ENCODE results near the gene TRPM1. TPM values are rescaled to one million over a fixed set of nuclear protein-coding genes. Genes with fewer than 3 reads are reported as not detected.

The TRPM1 gene
- total RNA-seq, 2 experiments from 2014 or later = not detected

GRCh38 chr15:31111091-31111647, 9.6 kb upstream of the TRPM1 start:
- CTCF ChIA-PET (ENCODE audit: unreplicated experiment) = no interaction called here

GRCh38 chr15:31108836-31109235, 7.3 kb upstream of the TRPM1 start:
- Histone ChIP-seq H3K4me1 (ENCODE audit: insufficient read depth, low read length, poor library complexity, severe bottlenecking) (no peaks in the 10 kb centered on the region), H3K79me2 (ENCODE audit: insufficient read depth, low read depth, low read length) (no peaks in the 10 kb centered on the region), H3K36me3 (ENCODE audit: insufficient read depth, low read length) (no peaks in the 10 kb centered on the region), H3K27ac (ENCODE audit: low read depth, low read length, poor library complexity, severe bottlenecking) (no peak overlapping the region), H3K4me2 (ENCODE audit: low read length) (no peak overlapping the region), H4K20me1 (ENCODE audit: insufficient read depth, low read length) (no peaks in the 10 kb centered on the region), H2AFZ (ENCODE audit: low read length) (no peak overlapping the region), H3K4me3 (ENCODE audit: low read depth, low read length, poor library complexity, severe bottlenecking) (no peak overlapping the region), H3K9me2 (ENCODE audit: insufficient read depth, low read length) (no peaks in the 10 kb centered on the region), H3K9me3 (ENCODE audit: low read length) (no peaks in the 10 kb centered on the region)
- no peak for DNase-seq (ENCODE audit: low spot score)
- TF ChIP-seq CTCF (conservative IDR thresholded peaks at IDR 0.05; ENCODE audit: low read length) (no peak), EZH2phosphoT487 (IDR thresholded peaks at IDR 0.05; ENCODE audit: borderline replicate concordance, low read depth, low read length) (no peak)
- no TSS peak for BruUV-seq (replicated peaks)
- intact Hi-C loops (cut with micrococcal nuclease; ENCODE audit: unreplicated experiment) = no loop called here
- ChIA-PET POLR2A (no interaction called here), CTCF (ENCODE audit: unreplicated experiment) (no interaction called here)

More at GRCh38 chr15:31111091-31111647, 9.6 kb upstream of the TRPM1 start:
- no TSS peak for BruUV-seq (replicated peaks)
- TF ChIP-seq CTCF (conservative IDR thresholded peaks at IDR 0.05; ENCODE audit: low read length) = no peak
- TF ChIP-seq EZH2phosphoT487 (IDR thresholded peaks at IDR 0.05; ENCODE audit: borderline replicate concordance, low read depth, low read length) = no peak
- no peak for DNase-seq (ENCODE audit: low spot score)
- no peak overlapping the region for H2AFZ ChIP-seq (ENCODE audit: low read length)
- H3K9me3 ChIP-seq (ENCODE audit: low read length) = no peaks in the 10 kb centered on the region
- no peaks in the 10 kb centered on the region for H3K9me2 ChIP-seq (ENCODE audit: insufficient read depth, low read length)
- H3K36me3 ChIP-seq (ENCODE audit: insufficient read depth, low read length) = no peaks in the 10 kb centered on the region
- H3K79me2 ChIP-seq (ENCODE audit: insufficient read depth, low read depth, low read length) = no peaks in the 10 kb centered on the region
- H3K4me2 ChIP-seq (ENCODE audit: low read length) = no peak overlapping the region
- H3K4me1 ChIP-seq (ENCODE audit: insufficient read depth, low read length, poor library complexity, severe bottlenecking) = no peaks in the 10 kb centered on the region
- no peaks in the 10 kb centered on the region for H4K20me1 ChIP-seq (ENCODE audit: insufficient read depth, low read length)
- no peak overlapping the region for H3K4me3 ChIP-seq (ENCODE audit: low read depth, low read length, poor library complexity, severe bottlenecking)
- intact Hi-C loops (cut with micrococcal nuclease; ENCODE audit: unreplicated experiment) = no loop called here
- H3K27ac ChIP-seq (ENCODE audit: low read depth, low read length, poor library complexity, severe bottlenecking) = no peak overlapping the region
- POLR2A ChIA-PET = interaction anchor here (1.4 kb wide), 1 partner anchor 10 kb away, joined by 3 read pairs; the partner anchor contains the start of gene TRPM1

- Histone ChIP-seq H2AFZ (ENCODE audit: low read length) (no peak overlapping the region), H3K79me2 (ENCODE audit: insufficient read depth, low read depth, low read length) (no peaks in the 10 kb centered on the region), H3K4me1 (ENCODE audit: insufficient read depth, low read length, poor library complexity, severe bottlenecking) (no peaks in the 10 kb centered on the region), H3K27ac (ENCODE audit: low read depth, low read length, poor library complexity, severe bottlenecking) (no peak overlapping the region), H3K36me3 (ENCODE audit: insufficient read depth, low read length) (no peaks in the 10 kb centered on the region), H3K4me2 (ENCODE audit: low read length) (no peak overlapping the region), H3K4me3 (ENCODE audit: low read depth, low read length, poor library complexity, severe bottlenecking) (no peak overlapping the region), H4K20me1 (ENCODE audit: insufficient read depth, low read length) (no peaks in the 10 kb centered on the region), H3K9me3 (ENCODE audit: low read length) (no peaks in the 10 kb centered on the region), H3K9me2 (ENCODE audit: insufficient read depth, low read length) (no peaks in the 10 kb centered on the region)
- ChIA-PET POLR2A (interaction anchor here (0.5 to 0.6 kb wide), 2 partner anchors 119 to 240 kb away, joined by 3 read pairs; no protein-coding TSS in a partner anchor), CTCF (ENCODE audit: unreplicated experiment) (no interaction called here)
- TF ChIP-seq EZH2phosphoT487 (IDR thresholded peaks at IDR 0.05; ENCODE audit: borderline replicate concordance, low read depth, low read length) = no peak
- TF ChIP-seq CTCF (conservative IDR thresholded peaks at IDR 0.05; ENCODE audit: low read length) = no peak
- DNase-seq (ENCODE audit: low spot score) = no peak
- no TSS peak for BruUV-seq (replicated peaks)
- intact Hi-C loops (cut with micrococcal nuclease; ENCODE audit: unreplicated experiment) = no loop called here
Observed at GRCh38 chr15:31106495-31107300, 5.2 kb upstream of the TRPM1 start.

Data from OCI-LY7 (cell line).